GM18508 (cell line): ENCODE results near the gene PPP1R27.

ENCODE experiments used
- ATAC-seq: cut with Tn5 transposase; IDR thresholded peaks from one replicate; pipeline ENCODE4 v1.9.1; 2021; ENCODE audit warnings: moderate number of reproducible peaks; ENCODE audit not compliant: insufficient read depth, unreplicated experiment

The PPP1R27 gene

GRCh38 chr17:81863123-81863675 lies 28.3 kb upstream of the PPP1R27 start:
- no peak for ATAC-seq

GRCh38 chr17:81860756-81861568 lies 26.1 kb upstream of the PPP1R27 start:
- peak; percentile 77 for ATAC-seq

GRCh38 chr17:81859906-81860755 lies 25.3 kb upstream of the PPP1R27 start, which contains the start of gene P4HB:
P4HB (minus strand) TSS chr17:81860535; CDS start chr17:81860471, 64 bp downstream.
- ATAC-seq, result no peak

- ATAC-seq, result no peak
These were observed 24.4 kb upstream of the PPP1R27 start for GRCh38 chr17:81858967-81859905.

- ATAC-seq, result no peak
These were observed 23.5 kb upstream of the PPP1R27 start for GRCh38 chr17:81858170-81858966.

GRCh38 chr17:81854974-81855774 lies 20.3 kb upstream of the PPP1R27 start:
- no peak for ATAC-seq

- ATAC-seq, result no peak
These were observed 17.4 kb upstream of the PPP1R27 start for GRCh38 chr17:81852237-81852636.

- no peak for ATAC-seq
These were observed 16.6 kb upstream of the PPP1R27 start for GRCh38 chr17:81851423-81851822.

- ATAC-seq, result no peak
These were observed 14.6 kb upstream of the PPP1R27 start for GRCh38 chr17:81849457-81849856.

GRCh38 chr17:81846743-81847689 lies 12.2 kb upstream of the PPP1R27 start:
- no peak for ATAC-seq

- no peak for ATAC-seq
These were observed 11.3 kb upstream of the PPP1R27 start for GRCh38 chr17:81845881-81846742.

GRCh38 chr17:81845361-81845760 lies 10.5 kb upstream of the PPP1R27 start:
- no peak for ATAC-seq

- ATAC-seq, result no peak
These were observed 10.0 kb upstream of the PPP1R27 start for GRCh38 chr17:81844887-81845286.

- no peak for ATAC-seq
These were observed 9.5 kb upstream of the PPP1R27 start for GRCh38 chr17:81844327-81844851.

GRCh38 chr17:81843713-81844326 lies 9.0 kb upstream of the PPP1R27 start:
- ATAC-seq, result no peak
